ENCODE measurements around the gene MAPK11.

DNA sequence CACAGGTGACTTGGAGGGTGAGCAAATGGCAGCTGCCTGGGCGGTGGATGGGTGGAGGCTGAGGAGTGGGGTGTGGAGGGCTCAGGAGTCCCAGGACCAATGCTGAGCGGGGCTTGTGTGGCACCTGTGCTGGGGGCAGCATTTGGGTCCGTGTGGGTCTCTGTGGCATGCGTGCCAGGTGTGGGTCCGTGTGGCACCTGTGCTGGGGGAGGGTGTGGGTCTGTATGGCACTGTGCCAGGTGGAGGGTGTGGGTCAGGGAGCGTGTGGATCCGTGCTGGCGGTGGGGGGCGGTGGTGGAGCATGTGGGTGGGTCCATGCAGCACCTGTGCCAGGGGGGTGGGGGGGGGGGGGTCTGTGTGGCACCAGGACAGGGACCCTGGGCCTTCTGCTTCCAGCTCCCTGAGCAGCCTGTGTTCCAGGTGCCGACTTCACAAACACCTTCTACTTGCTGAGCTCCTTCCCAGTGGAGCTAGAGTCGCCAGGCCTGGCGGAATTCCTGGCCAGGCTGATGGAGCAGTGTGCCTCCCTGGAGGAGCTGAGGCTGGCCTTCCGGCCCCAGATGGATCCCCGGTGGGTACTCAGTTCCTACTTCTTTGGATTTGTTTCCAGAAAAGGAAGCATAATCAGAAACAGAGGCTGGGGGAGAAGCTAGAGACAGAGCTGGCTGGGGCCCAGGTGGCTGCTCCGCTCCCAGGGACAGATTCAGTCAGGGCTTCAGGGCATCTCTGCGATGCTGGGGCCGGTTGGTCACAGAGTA, 54.7 kb downstream of the MAPK11 start:
- TF ChIP-seq POLR2A (IDR thresholded peaks at IDR 0.05) = no peak
- TF ChIP-seq CTCF (IDR thresholded peaks at IDR 0.05) = no peak

Data from ovary (tissue), 3 donors.